GM12873 (cell line): ENCODE data around the gene USP32.

ENCODE experiments used
- TF ChIP-seq, protein P1 (sequence below): IDR thresholded peaks from 2 replicates; pipeline ENCODE4 v1.5.1; 2012; ENCODE audit warnings: low read depth, mild to moderate bottlenecking, moderate library complexity, low read length, control low read depth; ENCODE audit not compliant: insufficient read depth; ENCODE audit errors: missing control alignments

The USP32 gene

DNA sequence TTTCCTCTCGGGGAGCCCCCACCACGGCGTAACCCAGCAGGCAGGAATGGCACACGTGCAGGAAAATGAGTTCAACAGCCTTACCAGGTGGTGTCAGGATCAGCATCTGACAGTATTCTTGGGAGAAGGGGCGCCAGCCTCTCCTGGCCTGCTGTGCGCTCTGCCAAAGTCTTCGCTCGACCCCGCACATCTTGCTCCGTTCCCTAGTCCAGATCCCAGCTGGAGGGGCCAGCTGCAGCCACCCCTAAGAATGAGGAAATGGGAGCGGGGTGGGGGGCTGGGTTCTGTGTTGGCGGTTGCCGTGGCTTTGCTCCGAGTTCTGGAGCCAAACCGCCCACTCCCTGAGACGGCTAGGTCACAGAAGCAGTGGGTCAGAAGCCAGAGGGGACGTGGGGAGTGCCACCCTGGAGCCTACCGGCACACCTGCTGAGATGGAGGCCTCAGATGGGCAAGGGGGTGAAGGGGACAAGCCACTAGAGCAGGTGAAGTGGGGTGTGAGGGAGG lies 30.3 kb upstream of the USP32 start, which contains the start of gene CHCT1:
Gene CHCT1 (plus strand): TSS at position 328 of the 504 bp plus-strand sequence. CDS start 104 bp downstream, at position 432.
- TF ChIP-seq, protein P1, sequence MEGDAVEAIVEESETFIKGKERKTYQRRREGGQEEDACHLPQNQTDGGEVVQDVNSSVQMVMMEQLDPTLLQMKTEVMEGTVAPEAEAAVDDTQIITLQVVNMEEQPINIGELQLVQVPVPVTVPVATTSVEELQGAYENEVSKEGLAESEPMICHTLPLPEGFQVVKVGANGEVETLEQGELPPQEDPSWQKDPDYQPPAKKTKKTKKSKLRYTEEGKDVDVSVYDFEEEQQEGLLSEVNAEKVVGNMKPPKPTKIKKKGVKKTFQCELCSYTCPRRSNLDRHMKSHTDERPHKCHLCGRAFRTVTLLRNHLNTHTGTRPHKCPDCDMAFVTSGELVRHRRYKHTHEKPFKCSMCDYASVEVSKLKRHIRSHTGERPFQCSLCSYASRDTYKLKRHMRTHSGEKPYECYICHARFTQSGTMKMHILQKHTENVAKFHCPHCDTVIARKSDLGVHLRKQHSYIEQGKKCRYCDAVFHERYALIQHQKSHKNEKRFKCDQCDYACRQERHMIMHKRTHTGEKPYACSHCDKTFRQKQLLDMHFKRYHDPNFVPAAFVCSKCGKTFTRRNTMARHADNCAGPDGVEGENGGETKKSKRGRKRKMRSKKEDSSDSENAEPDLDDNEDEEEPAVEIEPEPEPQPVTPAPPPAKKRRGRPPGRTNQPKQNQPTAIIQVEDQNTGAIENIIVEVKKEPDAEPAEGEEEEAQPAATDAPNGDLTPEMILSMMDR = no peak

DNA sequence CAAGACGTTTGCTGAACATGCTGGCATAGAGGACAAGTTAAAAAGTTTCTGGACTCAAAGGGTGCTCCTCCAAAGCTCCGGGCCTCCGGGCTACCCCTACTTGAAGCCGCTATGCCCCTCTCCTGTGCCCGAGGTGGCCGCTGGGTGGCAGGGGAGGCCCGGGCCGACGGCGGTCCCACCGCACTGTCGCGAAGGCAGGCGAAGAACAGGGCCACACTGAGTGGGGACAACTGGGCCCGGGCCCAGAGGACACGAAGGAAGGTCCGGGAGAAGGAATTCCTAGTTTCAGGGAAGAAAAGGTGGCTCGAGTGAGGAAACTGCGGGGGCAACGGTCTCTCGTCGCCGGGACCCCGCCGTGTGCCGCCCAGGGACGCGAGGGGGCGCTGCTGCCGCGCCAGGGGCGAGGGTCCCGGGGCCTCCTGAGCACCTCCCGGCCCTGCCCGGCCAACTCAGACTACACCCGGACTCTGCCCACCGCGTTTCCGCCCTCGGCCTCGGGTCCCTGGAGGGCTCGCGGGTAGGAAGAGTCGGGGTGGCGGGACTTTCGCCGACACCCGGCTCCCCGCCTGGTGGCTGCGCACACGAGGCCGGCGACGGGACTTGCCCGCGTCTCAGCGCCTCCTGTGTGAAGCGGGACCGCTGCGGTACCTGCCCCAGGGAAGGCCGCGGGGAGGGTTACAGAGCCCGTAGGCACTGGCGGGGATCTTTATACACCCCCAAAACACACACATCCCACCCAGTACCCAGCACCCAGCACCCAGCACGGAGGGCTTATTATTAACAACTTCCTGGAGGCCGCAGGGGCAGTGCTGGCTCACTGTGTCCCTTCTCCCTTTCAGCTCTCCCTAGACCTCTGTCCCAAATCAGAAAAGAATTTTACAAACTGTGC lies 29.6 kb upstream of the USP32 start:
- TF ChIP-seq, protein P1 = peak; percentile 87

DNA sequence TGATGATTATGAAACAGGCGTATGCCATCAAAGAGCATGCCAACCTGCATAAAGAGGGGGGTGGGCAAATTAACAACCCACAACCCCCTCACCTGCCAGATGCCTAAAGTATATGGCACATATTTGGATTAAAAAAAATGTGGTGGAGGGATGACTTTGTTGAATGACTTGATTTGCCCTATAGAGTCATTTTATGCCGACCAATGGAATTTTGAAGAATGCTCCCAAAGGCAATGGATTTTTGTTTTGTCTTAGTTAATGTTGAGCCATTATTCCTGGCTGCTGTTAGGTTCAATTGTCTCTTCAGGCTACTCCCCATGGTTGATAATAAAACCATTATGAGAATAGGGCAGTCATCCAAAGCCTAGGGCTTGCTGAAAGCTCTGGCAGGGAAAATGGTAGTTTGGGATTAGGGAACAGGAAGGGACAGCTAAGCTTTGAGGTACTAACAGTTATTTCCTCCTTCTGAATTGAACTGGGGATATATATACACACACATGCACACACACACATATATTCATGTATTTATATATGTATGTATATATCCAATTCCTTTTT lies 24.5 kb upstream of the USP32 start:
- TF ChIP-seq, protein P1 = no peak

DNA sequence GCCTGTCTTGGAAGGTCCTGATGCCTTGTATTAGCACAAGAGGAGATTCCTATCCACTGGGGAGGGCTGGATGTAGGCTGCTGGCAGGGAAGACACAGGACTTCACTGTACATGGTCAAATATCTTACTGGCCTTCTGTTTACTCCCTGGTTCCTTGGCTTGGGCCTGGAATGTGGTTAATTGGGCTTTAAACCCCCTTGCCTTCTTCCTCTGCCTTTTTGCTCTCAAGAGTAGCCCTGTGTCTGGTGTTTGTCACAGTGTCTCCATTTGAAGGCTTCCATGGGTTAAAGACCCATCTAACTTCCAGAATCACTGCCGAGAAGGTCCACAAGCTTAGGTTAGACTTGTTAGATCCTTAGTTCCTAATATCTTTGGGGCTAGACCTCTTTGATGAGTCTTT lies 23.2 kb upstream of the USP32 start:
- TF ChIP-seq, protein P1 = no peak

DNA sequence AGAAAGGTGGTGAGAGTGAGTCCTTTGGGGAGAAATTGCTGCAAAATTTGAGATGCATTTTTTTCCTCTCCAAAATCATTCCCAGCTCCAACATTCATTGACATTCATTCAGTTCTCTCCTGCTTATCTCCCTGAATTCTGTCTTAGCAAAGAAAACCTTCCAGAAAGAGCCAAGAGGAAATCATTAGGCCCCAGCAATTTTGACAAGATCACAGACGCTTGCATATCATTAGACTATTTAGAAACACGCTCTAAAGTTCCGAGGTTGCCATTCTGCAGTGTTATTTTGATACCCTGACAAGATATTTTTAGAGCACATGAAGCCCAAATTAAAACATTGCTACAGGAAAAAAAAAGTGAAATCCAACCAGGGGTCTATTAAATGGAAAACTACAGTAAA lies 20.8 kb upstream of the USP32 start:
- TF ChIP-seq, protein P1 = no peak

DNA sequence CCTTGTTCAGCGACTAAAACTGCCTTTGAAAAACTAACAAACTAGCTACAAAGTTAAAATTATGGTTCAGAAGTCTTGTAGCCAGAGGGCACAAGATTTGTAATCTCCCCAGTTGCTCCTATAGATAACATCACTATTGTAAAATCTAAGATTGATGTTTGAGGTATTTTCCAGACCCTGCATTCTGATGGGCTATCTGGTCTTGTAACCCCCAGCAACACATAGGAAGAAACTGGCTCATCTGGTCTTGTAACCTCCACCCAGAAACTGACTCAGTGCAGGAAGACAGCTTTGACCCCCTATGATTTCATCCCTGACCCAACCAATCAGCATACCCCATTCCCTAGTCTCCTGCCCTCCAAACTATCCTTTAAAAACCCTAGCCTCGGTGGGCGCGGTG lies 18.1 kb upstream of the USP32 start:
- TF ChIP-seq, protein P1 = no peak

DNA sequence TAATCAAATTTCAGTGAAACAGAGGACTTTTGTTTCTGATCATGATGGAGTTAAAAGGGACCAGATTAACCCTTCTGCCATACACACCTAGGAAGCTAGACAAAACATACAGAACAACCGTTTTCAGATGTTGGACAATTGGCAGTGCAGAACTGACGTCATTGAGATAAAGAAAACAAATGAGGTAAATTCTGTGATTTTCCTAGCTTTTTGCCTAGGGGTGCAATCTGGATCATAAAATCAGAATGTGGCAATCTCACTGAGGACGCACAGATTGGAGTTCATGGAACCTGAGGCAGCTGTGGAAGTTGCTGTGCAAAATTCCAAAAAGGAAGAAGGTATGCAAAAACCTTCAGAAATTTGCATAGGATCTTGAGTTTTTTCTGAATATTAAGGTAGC lies 15.0 kb upstream of the USP32 start:
- TF ChIP-seq, protein P1 = no peak
